Parathyroid adenoma (tissue), 2 donors: ENCODE data around the gene SOX18.

Source experiments
- H2AFZ ChIP-seq: fragments of 300-600 bp; sonication (generic); one replicate; pipeline ENCODE4 v1.7.0; 2017; ENCODE audit warnings: antibody characterized with exemption, mild to moderate bottlenecking
- H3K27ac ChIP-seq: fragments of 300-600 bp; sonication (generic); one replicate; pipeline ENCODE4 v1.7.0; 2017
- H3K27me3 ChIP-seq: fragments of 300-600 bp; sonication (generic); one replicate; pipeline ENCODE4 v1.7.0; 2017; ENCODE audit warnings: low read length; ENCODE audit not compliant: control insufficient read depth, insufficient read depth
- H3K36me3 ChIP-seq: fragments of 300-600 bp; sonication (generic); one replicate; pipeline ENCODE4 v1.7.0; 2017; ENCODE audit warnings: low read length; ENCODE audit not compliant: control insufficient read depth, insufficient read depth
- H3K4me1 ChIP-seq: fragments of 300-600 bp; sonication (generic); one replicate; pipeline ENCODE4 v1.7.0; 2017; ENCODE audit warnings: control low read depth
- H3K4me2 ChIP-seq: fragments of 300-600 bp; sonication (generic); one replicate; pipeline ENCODE4 v1.7.0; 2017; ENCODE audit warnings: low read length
- H3K4me3 ChIP-seq: fragments of 300-600 bp; sonication (generic); one replicate; pipeline ENCODE4 v1.7.0; 2017; ENCODE audit warnings: low read depth, low read length
- H3K79me2 ChIP-seq: fragments of 300-600 bp; sonication (generic); one replicate; pipeline ENCODE4 v1.7.0; 2017; ENCODE audit warnings: control low read depth
- H3K9ac ChIP-seq: fragments of 300-600 bp; sonication (generic); one replicate; pipeline ENCODE4 v1.7.0; 2017; ENCODE audit warnings: mild to moderate bottlenecking
- H3K9me3 ChIP-seq: fragments of 300-600 bp; sonication (generic); one replicate; pipeline ENCODE4 v1.7.0; 2017; ENCODE audit warnings: low read length; ENCODE audit not compliant: control insufficient read depth
- TF ChIP-seq, protein P1 (sequence below): fragments of 300-600 bp; sonication (generic); IDR thresholded peaks from one replicate; pipeline ENCODE4 v1.7.0; 2017; ENCODE audit warnings: antibody characterized with exemption, mild to moderate bottlenecking
- donor health status: primary hyperparathyroidism.

SOX18 gene

DNA sequence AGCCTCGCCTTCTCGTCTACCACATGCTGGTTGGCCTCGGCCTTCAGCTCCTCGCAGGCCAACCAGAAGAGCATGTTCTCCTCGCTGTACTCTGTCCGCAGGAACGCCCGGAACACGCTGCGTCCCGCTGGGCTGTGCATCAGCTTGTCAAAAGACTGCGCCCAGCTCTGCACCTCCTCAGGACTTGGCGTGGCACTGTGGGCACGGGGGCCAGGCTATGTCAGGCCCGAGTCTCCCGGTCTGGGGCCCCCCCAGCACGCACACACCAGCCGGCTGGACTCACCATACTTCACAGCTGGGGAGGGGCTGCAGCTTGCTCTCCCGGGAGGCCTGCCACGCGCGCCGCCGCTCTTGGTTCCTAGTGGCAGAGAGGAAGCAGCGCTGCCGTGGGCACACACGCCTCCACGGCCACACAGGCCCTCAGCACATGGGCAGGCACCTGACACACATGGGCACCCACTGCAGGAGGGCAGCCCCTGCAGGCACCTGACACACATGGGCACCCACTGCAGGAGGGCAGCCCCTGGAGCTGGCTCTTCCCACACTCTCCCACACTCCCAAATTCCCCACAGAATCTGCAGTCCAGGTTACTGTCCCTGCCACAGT is 24.8 kb upstream of the SOX18 start:
- Histone ChIP-seq H3K9me3 (no peaks in the 10 kb centered on the region), H3K4me2 (no peak overlapping the region), H2AFZ (no peak overlapping the region), H3K27me3 (no peaks in the 10 kb centered on the region), H3K9ac (no peak overlapping the region), H3K4me1 (peaks cover 8% of the 10 kb centered on the region), H3K79me2 (no peaks in the 10 kb centered on the region), H3K36me3 (no peaks in the 10 kb centered on the region), H3K4me3 (no peak overlapping the region), H3K27ac (no peak overlapping the region)
- TF ChIP-seq, protein P1, sequence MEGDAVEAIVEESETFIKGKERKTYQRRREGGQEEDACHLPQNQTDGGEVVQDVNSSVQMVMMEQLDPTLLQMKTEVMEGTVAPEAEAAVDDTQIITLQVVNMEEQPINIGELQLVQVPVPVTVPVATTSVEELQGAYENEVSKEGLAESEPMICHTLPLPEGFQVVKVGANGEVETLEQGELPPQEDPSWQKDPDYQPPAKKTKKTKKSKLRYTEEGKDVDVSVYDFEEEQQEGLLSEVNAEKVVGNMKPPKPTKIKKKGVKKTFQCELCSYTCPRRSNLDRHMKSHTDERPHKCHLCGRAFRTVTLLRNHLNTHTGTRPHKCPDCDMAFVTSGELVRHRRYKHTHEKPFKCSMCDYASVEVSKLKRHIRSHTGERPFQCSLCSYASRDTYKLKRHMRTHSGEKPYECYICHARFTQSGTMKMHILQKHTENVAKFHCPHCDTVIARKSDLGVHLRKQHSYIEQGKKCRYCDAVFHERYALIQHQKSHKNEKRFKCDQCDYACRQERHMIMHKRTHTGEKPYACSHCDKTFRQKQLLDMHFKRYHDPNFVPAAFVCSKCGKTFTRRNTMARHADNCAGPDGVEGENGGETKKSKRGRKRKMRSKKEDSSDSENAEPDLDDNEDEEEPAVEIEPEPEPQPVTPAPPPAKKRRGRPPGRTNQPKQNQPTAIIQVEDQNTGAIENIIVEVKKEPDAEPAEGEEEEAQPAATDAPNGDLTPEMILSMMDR = no peak

DNA sequence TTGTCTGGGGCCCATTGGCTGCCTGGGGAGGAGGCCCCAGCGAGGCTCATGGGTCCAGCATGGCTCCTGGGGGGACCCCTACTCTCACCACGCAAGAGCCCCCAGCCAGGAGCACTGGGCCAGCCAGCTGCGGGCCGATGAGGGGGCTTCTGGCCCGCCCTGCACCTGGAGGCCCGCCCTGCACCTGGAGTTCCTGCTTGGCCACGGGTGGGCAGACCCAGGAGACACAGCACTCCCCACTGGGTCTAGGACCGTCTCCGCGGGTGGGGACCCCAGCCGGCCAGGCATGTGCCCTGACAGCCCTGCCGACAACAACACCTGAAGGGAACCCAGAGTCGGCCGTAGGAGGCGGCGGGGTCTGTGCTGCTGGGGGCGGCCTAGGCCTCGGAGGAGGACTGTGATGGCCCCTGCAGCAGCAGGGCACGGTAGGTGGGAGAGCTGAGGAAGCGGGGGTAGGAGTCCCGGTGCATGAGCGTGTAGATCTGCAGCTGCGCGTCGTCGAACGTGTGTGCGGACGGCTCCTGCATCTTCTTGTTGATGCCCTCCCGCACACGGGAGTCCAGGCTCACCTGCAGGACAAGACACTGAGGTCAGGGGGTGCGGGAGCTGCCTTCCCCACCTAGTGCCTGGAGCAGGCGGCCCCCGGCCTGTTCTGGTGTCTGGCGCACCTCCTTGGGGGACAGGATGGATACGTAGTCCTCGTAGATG is 24.2 kb upstream of the SOX18 start:
- no peaks in the 10 kb centered on the region for H3K9me3 ChIP-seq
- no peaks in the 10 kb centered on the region for H3K27me3 ChIP-seq
- H3K27ac ChIP-seq = no peak overlapping the region
- H3K4me2 ChIP-seq = no peak overlapping the region
- TF ChIP-seq, protein P1 = no peak
- H3K4me1 ChIP-seq = peaks cover 4% of the 10 kb centered on the region
- H3K79me2 ChIP-seq = no peaks in the 10 kb centered on the region
- no peak overlapping the region for H3K9ac ChIP-seq
- H2AFZ ChIP-seq = no peak overlapping the region
- no peaks in the 10 kb centered on the region for H3K36me3 ChIP-seq
- no peak overlapping the region for H3K4me3 ChIP-seq

DNA sequence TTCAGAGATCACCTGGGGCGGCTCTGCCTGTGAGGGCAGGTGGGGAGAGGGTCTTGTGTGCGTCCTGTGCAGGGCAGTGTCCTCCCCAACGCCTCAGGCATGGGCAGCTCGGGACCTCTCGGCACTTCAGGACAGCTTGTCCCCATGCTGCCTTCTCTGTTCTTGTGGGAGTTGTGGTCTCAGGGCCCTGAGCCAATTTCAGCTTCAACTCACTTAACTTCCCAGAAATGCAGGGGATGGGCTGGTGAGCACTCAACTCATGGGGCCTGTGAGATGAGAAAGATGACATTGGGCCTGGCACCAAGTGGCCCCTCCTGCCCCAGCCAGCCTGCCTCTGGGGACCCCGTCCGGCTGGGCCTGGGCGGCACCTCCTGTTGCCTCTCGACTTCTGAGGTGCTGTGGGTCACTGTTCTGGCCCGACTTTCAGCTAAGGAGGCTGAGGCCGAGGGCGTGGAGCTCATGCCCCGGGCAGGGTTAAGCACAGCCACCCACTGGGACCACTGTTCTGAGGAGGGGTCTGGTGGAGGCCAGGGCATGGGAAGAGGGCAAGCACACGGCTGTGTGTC is 23.1 kb upstream of the SOX18 start:
- Histone ChIP-seq H3K9ac (no peak overlapping the region), H3K79me2 (no peaks in the 10 kb centered on the region), H3K4me1 (no peaks in the 10 kb centered on the region), H3K27me3 (no peaks in the 10 kb centered on the region), H3K36me3 (no peaks in the 10 kb centered on the region), H3K27ac (no peak overlapping the region), H3K4me2 (no peak overlapping the region), H3K4me3 (no peak overlapping the region), H3K9me3 (no peaks in the 10 kb centered on the region), H2AFZ (no peak overlapping the region)
- TF ChIP-seq, protein P1 = no peak

DNA sequence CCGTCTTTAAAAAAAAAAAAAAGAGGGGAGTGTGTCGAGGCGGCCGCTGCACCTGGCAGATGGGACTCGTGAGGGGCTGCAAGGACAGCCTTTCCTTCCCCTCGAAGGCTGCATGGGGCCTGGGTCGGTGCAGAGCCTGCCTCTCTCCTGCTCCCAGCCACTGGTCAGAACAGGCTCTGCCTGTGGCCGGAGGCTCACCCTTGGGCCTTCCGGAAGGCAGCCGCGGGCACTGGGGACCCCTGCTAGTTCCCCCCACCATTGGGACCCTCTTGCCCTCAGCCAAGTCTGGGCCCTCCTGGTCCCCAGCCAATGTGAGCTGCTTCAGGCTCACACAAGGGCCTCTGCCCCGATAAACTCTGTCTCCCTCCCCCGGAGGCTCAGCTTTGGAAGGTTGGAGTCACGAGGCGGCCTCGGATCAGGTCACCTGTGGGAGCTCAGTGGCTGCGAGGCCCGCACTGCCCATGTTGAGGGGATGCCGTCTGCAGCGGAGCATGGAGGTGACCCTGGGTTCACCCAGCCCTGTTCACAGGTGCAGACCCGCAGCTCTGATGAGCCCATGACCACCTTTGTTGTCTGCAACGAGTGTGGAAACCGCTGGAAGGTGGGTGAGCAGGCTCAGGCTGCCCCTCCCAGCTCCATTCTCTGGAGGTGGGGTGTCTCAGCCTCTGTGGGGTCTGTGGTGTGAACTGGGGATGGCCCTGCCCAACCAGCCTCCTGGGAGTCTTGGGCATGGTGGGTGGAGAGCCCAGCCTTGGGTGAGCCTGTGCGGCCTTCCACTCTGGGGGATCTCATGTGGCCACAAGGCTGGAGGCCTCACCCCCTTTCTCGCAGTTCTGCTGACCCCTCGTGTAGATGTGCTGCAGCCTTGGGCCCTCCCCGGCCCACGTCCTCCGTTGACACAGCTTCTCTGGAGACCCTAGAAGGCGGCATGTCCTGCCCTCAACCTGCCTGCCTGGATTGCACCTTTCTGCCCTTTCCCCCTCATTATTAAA is 22.2 kb upstream of the SOX18 start:
- Histone ChIP-seq H3K36me3 (no peaks in the 10 kb centered on the region), H3K4me1 (no peaks in the 10 kb centered on the region), H3K9me3 (no peaks in the 10 kb centered on the region), H3K79me2 (no peaks in the 10 kb centered on the region), H3K27me3 (no peaks in the 10 kb centered on the region), H3K9ac (no peak overlapping the region), H3K4me3 (no peak overlapping the region), H3K27ac (no peak overlapping the region), H2AFZ (no peak overlapping the region), H3K4me2 (no peak overlapping the region)
- TF ChIP-seq, protein P1 = no peak
